Measurements from ENCODE around the gene BICRA. TPM values are rescaled to one million over a fixed set of nuclear protein-coding genes. Genes with fewer than 3 reads are reported as not detected.
A peak's percentile ranks its signal among the peaks of the same experiment; 100 is the strongest.

Gene BICRA
- polyA plus RNA-seq, 3 donors, result 0.08 to 4.6 TPM; not detected in 1

DNA sequence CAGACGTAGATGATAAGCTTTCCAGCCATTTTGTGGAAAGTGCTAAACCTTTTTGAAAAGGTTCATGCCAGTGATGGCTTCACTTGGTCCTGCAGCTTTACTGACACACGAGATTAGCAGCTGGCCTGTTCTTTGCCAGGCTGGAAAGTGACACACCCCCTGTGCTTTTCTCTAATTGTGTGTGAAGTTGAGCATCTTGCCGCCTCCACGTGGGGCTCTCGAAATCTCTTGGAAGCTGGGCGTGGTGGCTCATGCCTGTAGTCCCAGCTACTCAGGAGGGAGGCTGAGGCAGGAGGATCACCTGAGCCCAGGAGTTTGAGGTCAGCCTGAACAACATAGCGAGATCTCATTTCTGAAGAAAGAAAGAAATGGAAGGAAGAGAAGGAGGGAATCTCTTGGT is 79.0 kb downstream of the BICRA start:
- no peak for DNase-seq
- WGBS (ENCODE audit: insufficient coverage), result 98% methylated on average over 7 of the region's 7 CpGs

DNA sequence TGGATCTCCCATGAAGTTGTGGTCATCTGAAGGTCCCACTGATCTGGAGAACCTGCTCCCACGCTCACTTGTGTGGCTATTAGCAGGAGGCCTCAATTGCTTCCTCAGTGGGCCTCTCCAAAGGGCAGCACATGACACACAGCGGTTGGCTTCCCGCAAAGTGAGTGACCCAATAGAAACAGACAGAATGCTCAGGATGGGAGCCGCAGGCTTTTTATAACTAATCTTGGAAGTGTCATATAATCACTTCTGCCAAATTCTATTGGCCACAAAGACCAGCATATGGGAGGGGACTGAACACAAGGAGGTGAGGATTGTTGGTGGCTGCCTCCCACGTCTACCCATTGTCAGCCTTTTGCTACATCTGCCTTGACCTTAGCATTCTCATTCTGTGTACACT is 82.2 kb downstream of the BICRA start:
- intact Hi-C loops (cut with micrococcal nuclease), result no loop called here
- WGBS (ENCODE audit: insufficient coverage), result 61% methylated on average over 2 of the region's 5 CpGs
- Histone ChIP-seq H3K4me1 (ENCODE audit: control insufficient read depth in 1 of 2, insufficient read depth in 2 of 2, low read length in 2 of 2) (no peaks in the 10 kb centered on the region), H3K9ac (ENCODE audit: insufficient read depth, low read length, poor library complexity, severe bottlenecking) (no peak overlapping the region), H3K4me3 (replicated peaks in 1 of 3; ENCODE audit: low read depth in 2 of 3, low read length in 3 of 3) (no peak overlapping the region), H3K27ac (ENCODE audit: low read depth in 1 of 2, low read length in 2 of 2) (no peak overlapping the region), H3K36me3 (replicated peaks in 1 of 2; ENCODE audit: control insufficient read depth in 1 of 2, insufficient read depth in 2 of 2, low read length in 2 of 2) (peaks cover 18 to 56% of the 10 kb centered on the region in 2 donors), H3K9me3 (replicated peaks in 1 of 2; ENCODE audit: control insufficient read depth in 1 of 2, insufficient read depth in 1 of 2, low read length in 2 of 2) (peaks cover 0 to 4% of the 10 kb centered on the region in 2 donors), H2AFZ (ENCODE audit: insufficient read depth, low read depth, low read length, poor library complexity, severe bottlenecking) (no peak overlapping the region), H3K79me2 (ENCODE audit: insufficient read depth, low read length) (no peaks in the 10 kb centered on the region), H3K27me3 (ENCODE audit: control insufficient read depth in 2 of 2, insufficient read depth in 2 of 2, low read length in 2 of 2) (no peaks in the 10 kb centered on the region), H4K20me1 (ENCODE audit: insufficient read depth, low read length) (peaks cover 14% of the 10 kb centered on the region), H3K4me2 (replicated peaks; ENCODE audit: extremely low read depth, low read length, poor library complexity, severe bottlenecking) (no peak overlapping the region)
- TF ChIP-seq, protein P1, sequence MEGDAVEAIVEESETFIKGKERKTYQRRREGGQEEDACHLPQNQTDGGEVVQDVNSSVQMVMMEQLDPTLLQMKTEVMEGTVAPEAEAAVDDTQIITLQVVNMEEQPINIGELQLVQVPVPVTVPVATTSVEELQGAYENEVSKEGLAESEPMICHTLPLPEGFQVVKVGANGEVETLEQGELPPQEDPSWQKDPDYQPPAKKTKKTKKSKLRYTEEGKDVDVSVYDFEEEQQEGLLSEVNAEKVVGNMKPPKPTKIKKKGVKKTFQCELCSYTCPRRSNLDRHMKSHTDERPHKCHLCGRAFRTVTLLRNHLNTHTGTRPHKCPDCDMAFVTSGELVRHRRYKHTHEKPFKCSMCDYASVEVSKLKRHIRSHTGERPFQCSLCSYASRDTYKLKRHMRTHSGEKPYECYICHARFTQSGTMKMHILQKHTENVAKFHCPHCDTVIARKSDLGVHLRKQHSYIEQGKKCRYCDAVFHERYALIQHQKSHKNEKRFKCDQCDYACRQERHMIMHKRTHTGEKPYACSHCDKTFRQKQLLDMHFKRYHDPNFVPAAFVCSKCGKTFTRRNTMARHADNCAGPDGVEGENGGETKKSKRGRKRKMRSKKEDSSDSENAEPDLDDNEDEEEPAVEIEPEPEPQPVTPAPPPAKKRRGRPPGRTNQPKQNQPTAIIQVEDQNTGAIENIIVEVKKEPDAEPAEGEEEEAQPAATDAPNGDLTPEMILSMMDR (IDR thresholded peaks at IDR 0.05), result no peak
- H3K36me3 Mint-ChIP-seq, result peaks cover 40 to 62% of the 10 kb centered on the region in 2 donors
- DNase-seq, result no peak
- H3K4me3 Mint-ChIP-seq, result no peak overlapping the region
- peaks cover 0 to 6% (median 0%) of the 10 kb centered on the region in 7 donors for H3K9me3 Mint-ChIP-seq
- H3K4me1 Mint-ChIP-seq, result no peaks in the 10 kb centered on the region
- no peaks in the 10 kb centered on the region for H3K27me3 Mint-ChIP-seq (ENCODE audit: low read depth in 3 of 3)
- H3K27ac Mint-ChIP-seq, result peak overlapping the region in 2 of 7 donors; percentile 18 to 57

More for the DNA sequence above, 79.0 kb downstream of the BICRA start:
- no peaks in the 10 kb centered on the region for H3K79me2 ChIP-seq (ENCODE audit: insufficient read depth, low read length)
- TF ChIP-seq, protein P1 (IDR thresholded peaks at IDR 0.05), result no peak
- H2AFZ ChIP-seq (ENCODE audit: insufficient read depth, low read depth, low read length, poor library complexity, severe bottlenecking), result no peak overlapping the region
- H3K4me1 Mint-ChIP-seq, result no peaks in the 10 kb centered on the region
- no peaks in the 10 kb centered on the region for H3K27me3 Mint-ChIP-seq (ENCODE audit: low read depth in 3 of 3)
- intact Hi-C loops (cut with micrococcal nuclease), result no loop called here
- peaks cover 21% of the 10 kb centered on the region for H4K20me1 ChIP-seq (ENCODE audit: insufficient read depth, low read length)
- H3K4me2 ChIP-seq (replicated peaks; ENCODE audit: extremely low read depth, low read length, poor library complexity, severe bottlenecking), result no peak overlapping the region
- no peak overlapping the region for H3K9ac ChIP-seq (ENCODE audit: insufficient read depth, low read length, poor library complexity, severe bottlenecking)
- no peak overlapping the region for H3K4me3 Mint-ChIP-seq
- H3K9me3 Mint-ChIP-seq, result peaks cover 0 to 6% (median 0%) of the 10 kb centered on the region in 7 donors
- peak overlapping the region in 1 of 7 donors; percentile 9 for H3K27ac Mint-ChIP-seq
- no peak overlapping the region for H3K4me3 ChIP-seq (replicated peaks in 1 of 3; ENCODE audit: low read depth in 2 of 3, low read length in 3 of 3)
- H3K27me3 ChIP-seq (ENCODE audit: control insufficient read depth in 2 of 2, insufficient read depth in 2 of 2, low read length in 2 of 2), result no peaks in the 10 kb centered on the region
- no peaks in the 10 kb centered on the region for H3K4me1 ChIP-seq (ENCODE audit: control insufficient read depth in 1 of 2, insufficient read depth in 2 of 2, low read length in 2 of 2)
- no peak overlapping the region for H3K27ac ChIP-seq (ENCODE audit: low read depth in 1 of 2, low read length in 2 of 2)
- peaks cover 40 to 67% of the 10 kb centered on the region in 2 donors for H3K36me3 Mint-ChIP-seq
- H3K36me3 ChIP-seq (replicated peaks in 1 of 2; ENCODE audit: control insufficient read depth in 1 of 2, insufficient read depth in 2 of 2, low read length in 2 of 2), result peaks cover 16 to 68% of the 10 kb centered on the region in 2 donors
- H3K9me3 ChIP-seq (replicated peaks in 1 of 2; ENCODE audit: control insufficient read depth in 1 of 2, insufficient read depth in 1 of 2, low read length in 2 of 2), result peaks cover 0 to 4% of the 10 kb centered on the region in 2 donors

Data from CD14-positive monocyte (primary cell).